Natural killer cell treated with Interleukin-12 subunit alpha and Interleukin-12 subunit beta and Interleukin-15 and Interleukin-18, amount 100 ng/mL, for 72 hours (primary cell): ENCODE measurements around the gene OGN. TPM values are rescaled to one million over a fixed set of nuclear protein-coding genes. Genes with fewer than 3 reads are reported as not detected.
A peak's percentile ranks its signal among the peaks of the same experiment; 100 is the strongest.

Experiments used
- ATAC-seq, 2 donors: fragments of 150-1000 bp; cut with Tn5 transposase in 1 of 2; sonication (Bioruptor Pico), chemical (Tn5 transposase) in 1 of 2; 2 replicates each; pipeline ENCODE4 v1.10.0; 2021
- DNase-seq: peaks from one replicate; pipeline ENCODE4 v3.0.0; 2022; ENCODE audit warnings: low spot score
- H3K27ac Mint-ChIP-seq, 2 donors: 1 replicate in 1 of 2; 2 replicates in 1 of 2; pipeline ENCODE4 v1.8.0; 2022; ENCODE audit warnings: mixed read lengths in 2 of 2, mild to moderate bottlenecking in 1 of 2, moderate library complexity in 1 of 2
- H3K27me3 Mint-ChIP-seq, 2 donors: 1 replicate in 1 of 2; 2 replicates in 1 of 2; pipeline ENCODE4 v1.8.0; 2022; ENCODE audit warnings: mixed read lengths in 2 of 2
- H3K36me3 Mint-ChIP-seq: one replicate; pipeline ENCODE4 v1.8.0; 2022; ENCODE audit warnings: mixed read lengths
- H3K4me1 Mint-ChIP-seq, 2 donors: 1 replicate in 1 of 2; 2 replicates in 1 of 2; pipeline ENCODE4 v1.8.0; 2022; ENCODE audit warnings: low read depth in 2 of 2, mixed read lengths in 2 of 2, mild to moderate bottlenecking in 1 of 2
- H3K4me3 Mint-ChIP-seq: one replicate; pipeline ENCODE4 v1.8.0; 2022; ENCODE audit warnings: mixed read lengths
- H3K9me3 Mint-ChIP-seq: 2 replicates; pipeline ENCODE4 v1.8.0; 2022; ENCODE audit warnings: mixed read lengths
- total RNA-seq, 2 donors: library from RNA; stranded (reverse); gene quantifications; one replicate each; pipeline ENCODE4 v1.2.3, GENCODE V29; 2022

OGN gene
- not detected for total RNA-seq

- Mint-ChIP-seq H3K36me3 (no peaks in the 10 kb centered on the region), H3K27ac (no peak within 1 kb of the TSS), H3K27me3 (no peaks in the 10 kb centered on the region), H3K4me1 (peaks cover 15 to 24% of the 10 kb centered on the region in 2 donors), H3K4me3 (no peak within 1 kb of the TSS), H3K9me3 (no peaks in the 10 kb centered on the region)
- no peak for ATAC-seq
- no peak for DNase-seq
Measured at GRCh38 chr9:92404042-92404836, at the start of gene OGN. TSS of gene OGN (minus strand) at chr9:92404578. CDS start at chr9:92403407, 1,171 bp downstream.

- DNase-seq = no peak
- H3K9me3 Mint-ChIP-seq = no peaks in the 10 kb centered on the region
- H3K4me3 Mint-ChIP-seq = no peak overlapping the region
- H3K4me1 Mint-ChIP-seq = no peaks in the 10 kb centered on the region
- no peaks in the 10 kb centered on the region for H3K36me3 Mint-ChIP-seq
- H3K27me3 Mint-ChIP-seq = no peaks in the 10 kb centered on the region
- no peak for ATAC-seq
- no peak overlapping the region for H3K27ac Mint-ChIP-seq
Measured at GRCh38 chr9:92446536-92446935, 42.2 kb upstream of the OGN start.

GRCh38 chr9:92444841-92445240 lies 40.5 kb upstream of the OGN start:
- Mint-ChIP-seq H3K36me3 (no peaks in the 10 kb centered on the region), H3K27me3 (no peaks in the 10 kb centered on the region), H3K9me3 (no peaks in the 10 kb centered on the region), H3K4me1 (peaks cover 10 to 16% of the 10 kb centered on the region in 2 donors), H3K4me3 (no peak overlapping the region), H3K27ac (no peak overlapping the region)
- DNase-seq (no peak), ATAC-seq (no peak)

GRCh38 chr9:92440751-92441046 lies 36.3 kb upstream of the OGN start:
- Mint-ChIP-seq H3K9me3 (no peaks in the 10 kb centered on the region), H3K4me3 (peak overlapping the region; percentile 79), H3K27ac (peak overlapping the region; percentile 79 to 86), H3K27me3 (no peaks in the 10 kb centered on the region), H3K36me3 (no peaks in the 10 kb centered on the region), H3K4me1 (peaks cover 11 to 20% of the 10 kb centered on the region in 2 donors)
- DNase-seq (no peak), ATAC-seq (peak; percentile 55 to 84)

- no peaks in the 10 kb centered on the region for H3K9me3 Mint-ChIP-seq
- no peaks in the 10 kb centered on the region for H3K27me3 Mint-ChIP-seq
- ATAC-seq (peak; percentile 45 to 55), DNase-seq (no peak)
- peak overlapping the region; percentile 79 for H3K4me3 Mint-ChIP-seq
- no peaks in the 10 kb centered on the region for H3K36me3 Mint-ChIP-seq
- H3K4me1 Mint-ChIP-seq = peaks cover 11 to 20% of the 10 kb centered on the region in 2 donors
- H3K27ac Mint-ChIP-seq = peak overlapping the region; percentile 79 to 86
Measured at GRCh38 chr9:92439921-92440750, 35.8 kb upstream of the OGN start.

GRCh38 chr9:92438900-92439526 lies 34.6 kb upstream of the OGN start:
- Mint-ChIP-seq H3K4me3 (no peak overlapping the region), H3K27ac (no peak overlapping the region), H3K4me1 (peaks cover 11 to 20% of the 10 kb centered on the region in 2 donors), H3K27me3 (no peaks in the 10 kb centered on the region), H3K9me3 (no peaks in the 10 kb centered on the region), H3K36me3 (no peaks in the 10 kb centered on the region)
- DNase-seq (no peak), ATAC-seq (no peak)

- Mint-ChIP-seq H3K9me3 (no peaks in the 10 kb centered on the region), H3K36me3 (no peaks in the 10 kb centered on the region), H3K4me3 (no peak overlapping the region), H3K27ac (no peak overlapping the region), H3K4me1 (peaks cover 4 to 8% of the 10 kb centered on the region in 2 donors), H3K27me3 (no peaks in the 10 kb centered on the region)
- ATAC-seq (no peak), DNase-seq (no peak)
Measured at GRCh38 chr9:92435263-92435662, 30.9 kb upstream of the OGN start.

GRCh38 chr9:92432972-92433548 lies 28.7 kb upstream of the OGN start:
- Mint-ChIP-seq H3K27ac (no peak overlapping the region), H3K27me3 (no peaks in the 10 kb centered on the region), H3K9me3 (no peaks in the 10 kb centered on the region), H3K4me3 (no peak overlapping the region), H3K4me1 (no peaks in the 10 kb centered on the region), H3K36me3 (no peaks in the 10 kb centered on the region)
- ATAC-seq (no peak), DNase-seq (no peak)

GRCh38 chr9:92432350-92432749 lies 28.0 kb upstream of the OGN start:
- Mint-ChIP-seq H3K9me3 (no peaks in the 10 kb centered on the region), H3K27ac (no peak overlapping the region), H3K27me3 (no peaks in the 10 kb centered on the region), H3K4me3 (no peak overlapping the region), H3K4me1 (no peaks in the 10 kb centered on the region), H3K36me3 (no peaks in the 10 kb centered on the region)
- DNase-seq (no peak), ATAC-seq (no peak)

- Mint-ChIP-seq H3K27ac (no peak overlapping the region), H3K27me3 (no peaks in the 10 kb centered on the region), H3K36me3 (no peaks in the 10 kb centered on the region), H3K9me3 (no peaks in the 10 kb centered on the region), H3K4me3 (no peak overlapping the region), H3K4me1 (no peaks in the 10 kb centered on the region)
- no peak for ATAC-seq
- DNase-seq = no peak
Measured at GRCh38 chr9:92429836-92430235, 25.5 kb upstream of the OGN start.

- no peaks in the 10 kb centered on the region for H3K4me1 Mint-ChIP-seq
- ATAC-seq = no peak
- H3K36me3 Mint-ChIP-seq = no peaks in the 10 kb centered on the region
- H3K27ac Mint-ChIP-seq = peak overlapping the region in 1 of 2 donors; percentile 8
- no peak for DNase-seq
- no peaks in the 10 kb centered on the region for H3K27me3 Mint-ChIP-seq
- no peaks in the 10 kb centered on the region for H3K9me3 Mint-ChIP-seq
- no peak overlapping the region for H3K4me3 Mint-ChIP-seq
Measured at GRCh38 chr9:92426501-92427145, 22.2 kb upstream of the OGN start.

- Mint-ChIP-seq H3K27me3 (no peaks in the 10 kb centered on the region), H3K36me3 (no peaks in the 10 kb centered on the region)
- no peak for DNase-seq
Measured at GRCh38 chr9:92425474-92425873, 21.1 kb upstream of the OGN start.

GRCh38 chr9:92424340-92424739 lies 20.0 kb upstream of the OGN start, which contains the start of gene OMD:
TSS of gene OMD (minus strand) at chr9:92424471. CDS start at chr9:92417558, 6,913 bp downstream.
- Mint-ChIP-seq H3K9me3 (no peaks in the 10 kb centered on the region), H3K27me3 (no peaks in the 10 kb centered on the region), H3K27ac (no peak within 1 kb of the TSS), H3K36me3 (no peaks in the 10 kb centered on the region), H3K4me3 (no peak within 1 kb of the TSS), H3K4me1 (no peaks in the 10 kb centered on the region)
- DNase-seq (no peak), ATAC-seq (no peak)

More at GRCh38 chr9:92425474-92425873, 21.1 kb upstream of the OGN start:
- Mint-ChIP-seq H3K27ac (no peak overlapping the region), H3K9me3 (no peaks in the 10 kb centered on the region), H3K4me3 (no peak overlapping the region), H3K4me1 (no peaks in the 10 kb centered on the region)
- ATAC-seq = no peak
